ENCODE data around the gene GPC3.

GRCh38 chrX:133947996-133948395, 37.4 kb downstream of the GPC3 start:
- TF ChIP-seq CTCF (IDR thresholded peaks at IDR 0.05) (no peak), POLR2A (IDR thresholded peaks at IDR 0.05) (no peak)
